Stimulated activated CD4-positive, alpha-beta T cell treated with anti-CD3 and anti-CD28 coated beads, Interleukin-1b, Interleukin-23, amount 100 ng/mL, for 1 hour (primary cell): ENCODE data around the gene ISY1.
"Not testable (repeated sequence)": the region's sequence is repeated elsewhere in the genome, so short reads cannot be mapped to it uniquely, and the experiment has no call there.

Experiments used
- DNase-seq, 2 donors: peaks; one replicate each; pipeline ENCODE4 v3.0.0-alpha.2; 2020; ENCODE audit warnings: low read depth in 2 of 2

Gene ISY1

GRCh38 chr3:129160891-129161859 is at the start of gene ISY1:
ISY1 (minus strand) TSS chr3:129161063; CDS start chr3:129160975, 88 bp downstream.
- DNase-seq, result peak; percentile 60 to 64

- DNase-seq, result no peak
These were observed 46.6 kb upstream of the ISY1 start for GRCh38 chr3:129207479-129207878.

- DNase-seq, result no peak
These were observed 44.4 kb upstream of the ISY1 start for GRCh38 chr3:129205109-129205832.

- no peak for DNase-seq
These were observed 43.6 kb upstream of the ISY1 start for GRCh38 chr3:129204473-129204872.

- no peak for DNase-seq
These were observed 38.5 kb upstream of the ISY1 start for GRCh38 chr3:129199366-129199765.

GRCh38 chr3:129197321-129197720 is 36.5 kb upstream of the ISY1 start:
- DNase-seq, result no peak

- no peak for DNase-seq
These were observed 35.7 kb upstream of the ISY1 start for GRCh38 chr3:129196601-129197000.

GRCh38 chr3:129195731-129196256 is 34.9 kb upstream of the ISY1 start:
- no peak for DNase-seq

- DNase-seq, result not testable (repeated sequence)
These were observed 28.9 kb upstream of the ISY1 start for GRCh38 chr3:129189793-129190192.

- no peak for DNase-seq
These were observed 27.0 kb upstream of the ISY1 start for GRCh38 chr3:129187857-129188256.

- no peak for DNase-seq
These were observed 24.9 kb upstream of the ISY1 start for GRCh38 chr3:129185783-129186182.

- not testable (repeated sequence) for DNase-seq
These were observed 24.1 kb upstream of the ISY1 start for GRCh38 chr3:129184784-129185542.

GRCh38 chr3:129184396-129184657 is 23.5 kb upstream of the ISY1 start:
- no peak for DNase-seq

- peak; percentile 78 to 84 for DNase-seq
These were observed 22.9 kb upstream of the ISY1 start, which contains the start of gene CNBP for GRCh38 chr3:129183569-129184395. CNBP (minus strand) TSS chr3:129183896; CDS start chr3:129171757, 12,139 bp downstream.

- DNase-seq, result no peak
These were observed 21.7 kb upstream of the ISY1 start for GRCh38 chr3:129182390-129183185.

GRCh38 chr3:129181819-129182218 is 21.0 kb upstream of the ISY1 start:
- DNase-seq, result no peak

GRCh38 chr3:129180461-129180860 is 19.6 kb upstream of the ISY1 start:
- DNase-seq, result no peak

- no peak for DNase-seq
These were observed 15.2 kb upstream of the ISY1 start for GRCh38 chr3:129176051-129176450.

- DNase-seq, result no peak
These were observed 12.9 kb upstream of the ISY1 start for GRCh38 chr3:129173725-129174124.

- DNase-seq, result no peak
These were observed 12.3 kb upstream of the ISY1 start for GRCh38 chr3:129173206-129173605.
